KG1 (cell line): Measurements from ENCODE around the gene FKBP10.
"Not testable (repeated sequence)": the region's sequence is repeated elsewhere in the genome, so short reads cannot be mapped to it uniquely, and the experiment has no call there.

Experiments
- DNase-seq: peaks from one replicate; lab custom pipeline; 2025; lab: John Stamatoyannopoulos, UW

FKBP10 gene

GRCh38 chr17:41812381-41813151, at the start of gene FKBP10:
Gene FKBP10 (plus strand): TSS chr17:41813004. CDS start chr17:41813035, 31 bp downstream.
- DNase-seq: no peak

GRCh38 chr17:41763327-41763726, 49.5 kb upstream of the FKBP10 start:
- DNase-seq: no peak

DNA sequence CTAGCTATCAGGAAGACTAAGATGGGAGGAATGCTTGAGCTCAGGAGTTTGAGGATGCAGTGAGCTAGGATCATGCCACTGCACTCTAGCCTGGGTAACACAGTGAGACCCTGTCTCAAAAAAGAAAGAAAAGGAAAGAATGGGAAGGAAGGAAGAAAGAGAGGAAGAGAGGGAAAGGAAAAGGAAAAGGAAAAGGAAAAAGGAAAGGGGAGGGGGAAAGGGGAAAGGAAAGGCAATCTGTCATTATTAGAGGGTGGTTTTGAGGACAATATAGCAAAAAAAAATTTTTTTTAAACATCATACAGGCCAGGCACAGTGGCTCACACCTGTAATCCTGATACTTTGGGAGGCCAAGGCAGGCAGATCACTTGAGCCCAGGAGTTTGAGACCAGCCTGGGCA, 46.7 kb upstream of the FKBP10 start:
- DNase-seq: no peak

GRCh38 chr17:41767324-41768042, 45.3 kb upstream of the FKBP10 start:
- DNase-seq: no peak

DNA sequence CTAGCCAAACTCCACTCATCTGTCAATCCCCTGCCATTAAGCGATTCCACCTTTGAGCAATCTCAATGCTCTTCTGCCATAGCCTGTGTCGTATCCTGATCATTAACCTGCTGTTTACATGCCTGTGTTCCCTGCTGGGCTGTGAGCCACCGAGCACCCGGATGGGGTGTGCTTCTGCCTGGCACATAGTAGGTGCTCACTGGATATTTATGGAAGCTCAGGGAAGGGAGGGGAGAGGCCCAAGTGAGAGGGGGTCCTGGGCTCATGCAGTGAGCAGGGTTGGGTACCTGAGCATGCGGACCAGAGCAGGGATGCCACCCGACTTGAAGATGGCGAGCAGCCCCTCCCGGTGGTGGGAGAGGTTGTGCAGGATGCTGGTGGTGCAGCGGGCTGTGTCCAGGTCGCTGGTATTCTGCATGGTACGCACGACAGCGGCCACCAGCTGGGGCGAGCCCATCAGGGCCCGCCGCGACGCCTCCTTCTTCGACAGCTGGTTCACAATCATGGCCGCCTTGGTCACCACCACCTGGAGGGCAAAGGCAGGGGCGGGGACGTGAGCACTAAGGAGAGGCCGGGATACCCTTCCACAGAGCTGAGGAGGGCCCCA, 44.0 kb upstream of the FKBP10 start:
- DNase-seq: no peak

- no peak for DNase-seq
Measured at GRCh38 chr17:41769346-41769862, 43.4 kb upstream of the FKBP10 start.

DNA sequence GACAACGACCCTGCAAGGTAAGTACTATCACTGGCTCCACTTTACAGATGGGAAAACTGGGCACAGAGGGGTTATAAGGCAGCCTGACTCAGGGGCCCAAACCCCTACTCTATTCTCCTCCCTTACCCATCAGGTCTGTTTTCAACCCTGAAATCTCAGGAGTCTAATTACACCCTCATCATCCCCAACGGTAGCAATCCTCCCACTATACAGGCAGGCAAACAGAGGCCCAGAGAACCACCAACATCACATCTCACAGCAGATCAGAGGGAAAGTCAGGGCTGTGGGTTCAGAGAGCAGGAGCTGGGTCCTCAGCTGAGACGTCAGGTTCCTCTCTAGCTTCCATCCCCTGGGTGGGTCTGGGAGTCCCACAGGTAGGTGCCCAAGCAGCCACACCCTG, 42.8 kb upstream of the FKBP10 start:
- no peak for DNase-seq

DNA sequence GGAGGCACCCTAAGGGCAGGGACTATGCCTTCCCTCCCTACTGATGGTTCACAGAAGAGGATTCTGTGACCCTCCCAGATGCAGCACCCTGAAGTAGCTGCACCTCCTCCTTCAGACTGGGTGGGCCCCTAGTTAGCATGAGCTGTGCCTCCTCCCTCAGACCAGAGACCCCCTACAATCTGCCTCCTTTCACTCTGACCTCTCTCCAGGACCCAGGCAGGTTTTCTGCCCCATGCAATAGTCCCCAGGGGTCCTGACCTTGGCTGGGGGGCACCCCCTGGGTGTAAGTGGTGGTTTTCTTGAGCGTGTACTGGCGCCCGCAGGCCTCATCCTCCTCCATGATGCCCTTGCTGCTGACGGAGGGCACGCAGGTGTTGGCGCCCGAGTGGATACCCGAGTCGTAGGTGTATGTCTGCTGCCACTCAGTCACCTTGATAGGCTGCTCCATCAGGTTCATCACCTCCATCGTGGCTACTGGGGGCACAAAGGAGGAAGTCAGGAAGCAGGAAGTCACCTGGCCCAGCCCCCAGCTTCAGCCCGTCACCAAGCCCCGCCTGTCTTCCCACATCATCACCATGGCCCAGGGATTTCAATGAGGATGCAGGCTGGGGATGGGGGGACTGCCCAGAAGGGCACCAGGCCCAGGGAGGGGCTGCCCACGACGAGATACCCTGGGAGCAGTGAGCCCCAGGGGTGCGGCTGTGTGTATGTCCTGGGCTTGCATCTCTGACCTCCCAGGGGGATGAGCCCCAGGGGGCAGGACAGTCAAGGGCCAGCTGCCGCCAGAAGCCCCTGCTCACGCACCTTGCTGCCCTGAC, 41.2 kb upstream of the FKBP10 start:
- DNase-seq: no peak

- no peak for DNase-seq
Measured at GRCh38 chr17:41772218-41772585, 40.6 kb upstream of the FKBP10 start.

DNA sequence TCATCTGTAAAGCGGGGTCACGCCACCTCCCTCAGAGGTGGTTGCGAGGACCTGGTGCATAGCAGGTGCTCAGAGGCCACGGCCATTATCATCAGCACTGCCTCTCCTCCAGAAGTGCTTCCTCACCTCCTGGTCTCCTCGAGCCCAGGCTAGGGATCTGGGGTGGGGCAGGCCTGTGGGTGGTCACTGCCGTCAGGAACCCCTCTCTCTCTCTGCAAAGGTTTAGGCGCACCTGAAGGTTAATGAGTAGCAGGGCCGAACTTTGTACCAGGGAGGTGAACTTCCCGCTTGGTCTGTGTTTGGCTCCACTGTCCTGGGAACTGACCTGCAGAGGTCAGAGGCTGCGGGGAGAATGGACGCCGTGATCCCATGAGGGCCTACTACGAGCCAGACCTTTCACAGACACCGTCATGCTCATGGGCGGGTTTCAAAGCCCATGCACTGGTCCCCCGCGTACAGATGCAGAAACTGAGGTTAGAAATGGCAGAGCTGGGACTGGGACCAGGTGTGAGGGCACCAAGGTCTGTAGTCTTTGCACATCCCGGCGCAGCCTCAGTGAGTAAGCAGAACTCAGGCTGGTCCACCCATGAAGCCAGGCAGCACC, 40.1 kb upstream of the FKBP10 start:
- DNase-seq: no peak

- DNase-seq: no peak
Measured at GRCh38 chr17:41773190-41773588, 39.6 kb upstream of the FKBP10 start.

GRCh38 chr17:41773731-41774193, 39.0 kb upstream of the FKBP10 start:
- DNase-seq: no peak

GRCh38 chr17:41775394-41776226, 37.2 kb upstream of the FKBP10 start:
- DNase-seq: no peak

DNA sequence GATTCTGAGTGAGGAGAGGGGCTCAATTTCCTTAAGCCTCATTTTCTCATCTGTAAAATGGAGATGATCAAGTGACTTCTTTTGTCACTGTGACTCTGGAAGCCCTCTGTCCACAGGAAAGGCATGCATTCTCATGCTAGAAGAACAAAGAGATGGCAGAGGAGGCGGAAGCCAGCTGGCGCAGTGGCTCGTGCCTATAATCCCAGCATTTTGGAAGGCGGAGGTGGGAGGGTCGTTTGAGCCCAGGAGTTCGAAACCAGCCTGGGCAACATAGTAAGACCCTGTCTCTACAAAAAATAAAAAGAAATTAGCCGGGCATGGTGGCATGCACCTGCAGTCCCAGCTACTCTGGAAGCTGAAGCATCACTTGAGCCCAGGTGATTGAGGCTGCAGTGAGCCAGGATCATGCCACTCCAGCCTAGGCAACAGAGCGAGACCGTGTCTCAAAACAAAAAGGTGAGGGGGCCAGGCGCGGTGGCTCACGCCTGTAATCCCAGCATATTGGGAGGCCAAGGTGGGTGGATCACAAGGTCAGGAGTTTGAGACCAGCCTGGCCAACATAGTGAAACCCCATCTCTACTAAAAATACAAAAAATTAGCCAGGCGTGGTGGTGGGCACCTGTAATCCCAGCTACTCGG, 36.4 kb upstream of the FKBP10 start:
- DNase-seq: not testable (repeated sequence)

DNA sequence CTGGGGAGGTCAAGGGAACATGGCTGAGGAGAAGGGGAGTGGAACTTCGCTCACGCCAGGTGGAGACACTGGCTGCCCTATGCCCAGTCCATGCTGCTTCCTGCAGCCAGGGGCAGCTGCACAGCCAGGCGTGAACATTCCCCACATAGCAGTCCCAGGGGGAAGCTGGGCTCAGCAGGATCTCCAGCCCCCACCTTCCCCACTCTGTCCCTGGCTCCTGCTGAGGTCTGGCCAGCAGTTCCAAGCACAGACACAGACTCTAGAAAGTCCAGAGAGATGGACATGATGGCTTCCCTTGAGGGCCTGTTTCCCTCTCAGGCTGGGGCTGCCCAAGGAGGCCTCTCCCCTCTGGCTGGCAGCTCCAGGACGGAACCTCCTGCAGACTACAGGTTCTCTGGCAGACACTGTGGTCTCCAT, 35.6 kb upstream of the FKBP10 start:
- DNase-seq: no peak

GRCh38 chr17:41777574-41778188, 35.1 kb upstream of the FKBP10 start:
- no peak for DNase-seq

- no peak for DNase-seq
Measured at GRCh38 chr17:41779954-41780353, 32.9 kb upstream of the FKBP10 start.

DNA sequence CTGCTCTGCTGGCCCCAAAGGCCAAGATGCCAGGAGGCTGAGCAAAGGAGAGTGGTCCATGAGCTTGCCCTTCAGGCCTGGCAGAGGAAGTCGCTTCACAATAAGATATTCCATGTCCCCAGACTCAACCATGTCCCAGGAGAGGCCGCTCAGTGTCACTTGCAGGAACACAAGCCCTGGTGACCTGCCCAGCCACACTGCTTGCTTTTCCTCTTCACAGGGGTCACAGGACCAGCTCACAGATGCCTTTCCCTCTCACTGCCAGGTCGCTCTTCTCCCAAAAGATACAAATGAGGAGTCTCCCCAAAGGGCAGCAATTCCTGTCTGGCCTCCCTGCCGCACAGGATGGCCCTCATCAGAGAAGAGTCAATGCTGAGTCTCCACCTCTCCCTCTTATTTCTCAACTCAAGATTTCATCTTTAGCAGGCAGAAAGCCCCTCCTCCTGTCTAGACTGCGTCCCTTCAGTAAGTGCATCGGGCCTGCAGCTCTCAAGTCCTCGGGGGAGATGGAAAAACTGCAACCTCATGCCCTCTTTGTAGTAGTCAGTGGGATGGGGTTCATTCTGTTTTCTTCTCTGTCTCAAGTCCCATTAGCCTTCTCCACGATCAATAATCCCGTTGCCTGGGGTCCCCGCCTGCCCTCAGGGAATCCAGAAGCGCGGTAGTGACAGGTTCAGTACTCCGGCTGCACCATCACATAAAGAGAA, 31.2 kb upstream of the FKBP10 start:
- no peak for DNase-seq

GRCh38 chr17:41782142-41782541, 30.7 kb upstream of the FKBP10 start:
- no peak for DNase-seq
